HG03196 (cell line): ENCODE data around the gene HLF.

Experiments used
- ATAC-seq: cut with Tn5 transposase; IDR thresholded peaks from one replicate; pipeline ENCODE4 v1.9.1; 2021; ENCODE audit not compliant: unreplicated experiment

HLF gene

DNA sequence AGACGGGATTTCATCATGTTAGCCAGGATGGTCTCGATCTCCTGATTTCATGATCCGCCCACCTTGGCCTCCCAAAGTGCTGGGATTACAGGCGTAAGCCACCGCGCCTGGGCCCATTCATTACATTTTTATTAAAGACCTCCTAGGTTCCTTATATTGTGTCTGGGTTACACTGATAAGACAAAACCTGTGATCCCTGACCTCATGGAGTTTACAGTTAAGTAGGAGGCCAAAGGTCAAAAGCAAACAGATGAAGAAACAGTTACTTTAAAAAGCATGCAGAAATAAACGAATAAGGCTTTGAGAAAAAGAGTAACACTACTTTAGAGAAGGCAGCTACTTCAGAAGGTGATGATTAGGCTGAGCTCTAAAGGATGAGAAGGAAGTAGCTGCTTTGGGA lies 14.9 kb upstream of the HLF start:
- ATAC-seq, result no peak

DNA sequence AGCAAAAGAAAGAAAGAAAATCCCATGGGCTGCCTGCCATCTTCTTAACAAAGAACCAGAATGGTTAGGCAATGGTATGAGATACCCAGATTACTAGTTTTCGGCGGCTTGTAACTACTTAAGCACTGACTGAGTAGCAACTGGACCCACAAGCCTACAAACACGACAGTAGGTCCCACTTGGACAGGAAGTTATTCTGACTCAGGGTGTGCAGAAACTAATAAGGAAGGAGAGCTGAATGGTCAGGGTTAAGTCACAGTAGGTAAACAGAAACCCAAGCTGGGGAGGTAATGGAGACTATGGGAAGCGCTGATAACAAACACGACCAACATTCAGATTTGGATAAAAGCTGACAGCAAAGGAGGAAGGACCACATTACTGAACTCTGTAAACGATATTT lies 10.4 kb upstream of the HLF start:
- ATAC-seq, result no peak

GRCh38 chr17:55258578-55259135 lies 6.1 kb upstream of the HLF start:
- no peak for ATAC-seq

DNA sequence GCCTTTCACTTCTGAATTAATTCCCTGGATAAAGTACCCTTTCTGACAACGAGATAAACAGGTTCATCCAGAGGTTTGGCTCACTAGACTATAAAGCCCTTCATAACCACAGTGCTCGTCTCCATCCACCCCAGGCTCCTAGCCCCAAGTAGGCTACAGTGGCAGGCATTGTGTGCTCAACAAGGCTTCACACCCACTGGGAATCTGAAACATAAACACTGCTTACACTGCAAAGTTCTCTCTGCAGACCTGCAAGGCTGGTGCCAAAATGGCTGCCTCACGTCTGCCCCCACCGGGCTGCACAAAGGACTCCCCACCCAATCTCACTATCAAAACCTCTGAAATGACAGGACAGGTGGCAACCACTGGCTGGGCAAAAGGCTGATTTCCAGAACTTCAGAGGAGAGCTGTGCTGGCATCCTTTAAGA lies 5.1 kb upstream of the HLF start:
- ATAC-seq, result no peak

GRCh38 chr17:55261311-55261710 lies 3.4 kb upstream of the HLF start:
- ATAC-seq, result no peak

- ATAC-seq, result no peak
These were observed 1.0 kb upstream of the HLF start for GRCh38 chr17:55263569-55264277.

DNA sequence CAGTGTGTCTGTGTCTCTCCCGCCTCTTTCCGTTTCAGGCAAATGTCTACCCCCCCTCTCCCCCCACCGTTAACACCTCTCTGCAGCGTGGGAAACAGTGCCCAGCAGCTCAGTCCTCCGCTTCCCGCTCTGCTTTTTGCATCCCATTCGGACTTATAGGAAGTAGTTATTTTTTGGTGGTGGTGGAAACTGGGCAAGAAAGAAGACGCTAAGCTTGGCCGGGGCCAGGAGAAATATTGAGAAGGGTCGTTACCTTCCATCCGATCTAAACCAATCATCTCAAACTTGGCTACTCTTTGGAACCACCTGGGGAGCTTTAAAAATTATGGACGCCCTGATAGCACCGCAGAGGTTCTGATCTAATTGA lies 499 bp upstream of the HLF start:
- no peak for ATAC-seq

- no peak for ATAC-seq
These were observed 706 bp downstream of the HLF start for GRCh38 chr17:55265311-55266021.

DNA sequence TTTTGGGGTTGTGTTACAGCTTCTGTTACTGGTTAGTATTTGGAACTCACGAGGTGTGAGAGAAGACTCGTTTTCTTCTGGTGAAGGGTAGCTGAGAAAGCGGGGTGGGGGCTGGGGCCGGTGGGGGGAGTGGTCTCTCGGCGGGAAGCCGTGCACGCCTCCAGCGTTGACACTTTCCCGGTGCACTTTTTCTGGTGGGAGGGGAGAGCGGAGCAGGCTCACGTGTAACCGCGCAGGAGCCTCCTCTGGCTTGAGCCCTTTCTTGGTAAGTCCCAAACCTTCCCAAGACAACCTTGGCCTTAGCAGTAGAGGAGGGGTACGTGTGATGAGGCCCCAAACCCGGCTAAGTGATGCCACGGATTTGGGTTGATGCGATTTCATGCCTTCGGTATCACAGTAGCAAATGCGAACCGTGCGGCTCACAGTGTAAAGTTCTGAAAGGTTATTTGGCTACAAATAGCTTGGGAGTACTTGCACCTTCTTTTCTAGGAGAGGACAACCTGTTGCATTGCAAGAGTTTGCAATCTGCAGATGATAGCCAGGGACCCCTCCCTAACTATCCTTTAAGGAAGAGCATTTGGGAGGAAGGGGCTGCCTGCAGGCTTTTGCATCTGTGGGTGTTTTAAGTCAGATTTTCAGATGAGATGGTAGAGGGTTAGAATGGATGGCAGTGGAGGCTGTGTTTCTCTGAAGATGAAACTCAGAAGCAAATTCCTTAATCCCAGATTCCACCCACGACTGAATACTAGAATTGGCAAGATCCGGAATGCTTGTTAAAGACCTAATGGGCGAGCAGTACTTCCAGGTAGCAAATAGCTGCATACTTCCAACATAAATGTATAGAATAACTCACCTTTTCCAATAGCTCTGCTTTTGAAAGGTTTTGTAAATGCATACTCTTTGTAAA lies 1.5 kb downstream of the HLF start:
- no peak for ATAC-seq

- ATAC-seq, result no peak
These were observed 2.4 kb downstream of the HLF start for GRCh38 chr17:55266958-55267688.

DNA sequence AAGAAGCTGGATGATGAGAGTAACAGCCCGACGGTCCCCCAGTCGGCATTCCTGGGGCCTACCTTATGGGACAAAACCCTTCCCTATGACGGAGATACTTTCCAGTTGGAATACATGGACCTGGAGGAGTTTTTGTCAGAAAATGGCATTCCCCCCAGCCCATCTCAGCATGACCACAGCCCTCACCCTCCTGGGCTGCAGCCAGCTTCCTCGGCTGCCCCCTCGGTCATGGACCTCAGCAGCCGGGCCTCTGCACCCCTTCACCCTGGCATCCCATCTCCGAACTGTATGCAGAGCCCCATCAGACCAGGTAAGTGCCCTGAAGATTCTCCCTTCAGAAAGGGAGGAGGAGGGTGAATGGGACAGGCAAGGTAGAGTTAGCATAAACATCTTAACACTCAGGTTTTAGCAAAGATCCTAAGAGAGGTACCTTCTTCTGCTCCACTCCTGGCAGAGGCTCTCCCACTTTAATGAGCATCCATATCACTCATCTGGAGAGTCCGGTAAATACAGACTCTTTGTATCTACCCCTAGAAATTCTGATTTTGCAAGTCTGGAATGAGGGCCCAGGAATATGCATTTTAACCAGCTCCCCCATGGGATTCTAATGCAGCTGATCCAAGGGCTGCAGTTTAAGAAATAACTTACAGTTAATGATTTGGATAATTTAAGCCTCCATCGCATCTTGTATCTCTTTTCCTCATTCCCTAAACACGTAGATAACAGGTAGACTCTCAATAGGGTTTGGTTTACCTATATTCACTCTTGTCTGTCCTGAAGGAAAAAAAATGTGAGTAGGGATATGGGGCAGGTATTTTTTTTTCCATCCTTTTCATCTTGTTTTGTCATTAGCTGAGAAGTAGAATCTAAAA lies 3.3 kb downstream of the HLF start:
- no peak for ATAC-seq

DNA sequence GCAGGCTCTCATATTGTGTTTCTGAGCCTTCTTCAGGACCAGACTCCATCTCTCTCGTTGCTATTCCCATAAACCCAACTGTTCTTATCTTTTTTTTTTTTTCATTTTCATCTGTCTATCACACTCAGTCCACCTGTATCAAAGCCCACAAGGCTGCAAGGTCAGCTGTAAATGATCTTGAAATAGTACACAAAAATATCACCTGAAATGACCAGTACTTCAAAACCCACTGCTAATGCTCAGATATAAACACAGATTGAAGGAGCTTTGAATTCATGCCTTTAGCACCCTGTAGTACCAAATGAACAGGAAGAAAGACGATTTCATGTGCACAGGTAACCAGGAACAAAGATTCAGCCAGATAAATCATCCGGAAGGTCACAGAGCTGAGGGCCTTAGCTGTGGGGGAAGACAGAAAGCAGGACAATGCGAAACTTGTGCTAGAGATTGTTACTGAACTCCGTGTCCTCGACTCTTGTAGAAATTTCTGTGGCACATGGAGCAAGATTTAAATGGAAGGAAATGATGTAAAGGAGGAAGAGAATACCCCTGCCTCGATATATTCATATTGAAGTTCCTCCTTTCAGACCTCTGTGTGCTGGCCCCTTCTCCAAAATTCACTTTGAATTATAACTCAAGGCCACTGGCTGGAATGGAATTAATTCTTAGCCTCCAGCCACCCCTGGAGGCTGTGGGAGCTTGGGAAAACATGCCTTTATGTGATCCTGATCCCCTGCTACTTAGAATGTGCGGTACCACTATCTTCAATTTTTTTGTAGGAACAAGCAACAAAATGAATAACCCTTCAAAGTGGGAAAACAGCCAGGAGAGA lies 4.1 kb downstream of the HLF start:
- ATAC-seq, result no peak

DNA sequence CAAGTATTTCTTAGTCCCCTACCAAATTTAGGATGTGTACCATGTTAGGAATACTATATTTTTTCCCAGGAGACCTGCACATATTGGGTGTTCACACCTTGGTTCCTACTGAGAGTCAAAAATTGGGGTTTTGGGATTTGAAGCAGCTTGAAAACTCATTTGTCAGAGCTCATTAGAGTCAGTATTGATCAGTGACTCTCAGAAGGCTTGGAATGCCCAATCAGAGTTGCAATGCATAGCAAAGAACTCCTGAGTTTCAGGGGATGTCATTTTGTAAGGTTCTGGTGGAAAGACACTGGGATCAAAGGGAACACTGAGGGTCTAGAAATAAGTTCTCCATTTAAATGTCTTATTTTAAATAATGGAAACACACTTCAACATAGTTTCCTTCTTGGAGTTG lies 5.1 kb downstream of the HLF start:
- ATAC-seq, result no peak

GRCh38 chr17:55271223-55271571 lies 6.4 kb downstream of the HLF start:
- no peak for ATAC-seq

- ATAC-seq, result no peak
These were observed 7.4 kb downstream of the HLF start for GRCh38 chr17:55271958-55272710.

DNA sequence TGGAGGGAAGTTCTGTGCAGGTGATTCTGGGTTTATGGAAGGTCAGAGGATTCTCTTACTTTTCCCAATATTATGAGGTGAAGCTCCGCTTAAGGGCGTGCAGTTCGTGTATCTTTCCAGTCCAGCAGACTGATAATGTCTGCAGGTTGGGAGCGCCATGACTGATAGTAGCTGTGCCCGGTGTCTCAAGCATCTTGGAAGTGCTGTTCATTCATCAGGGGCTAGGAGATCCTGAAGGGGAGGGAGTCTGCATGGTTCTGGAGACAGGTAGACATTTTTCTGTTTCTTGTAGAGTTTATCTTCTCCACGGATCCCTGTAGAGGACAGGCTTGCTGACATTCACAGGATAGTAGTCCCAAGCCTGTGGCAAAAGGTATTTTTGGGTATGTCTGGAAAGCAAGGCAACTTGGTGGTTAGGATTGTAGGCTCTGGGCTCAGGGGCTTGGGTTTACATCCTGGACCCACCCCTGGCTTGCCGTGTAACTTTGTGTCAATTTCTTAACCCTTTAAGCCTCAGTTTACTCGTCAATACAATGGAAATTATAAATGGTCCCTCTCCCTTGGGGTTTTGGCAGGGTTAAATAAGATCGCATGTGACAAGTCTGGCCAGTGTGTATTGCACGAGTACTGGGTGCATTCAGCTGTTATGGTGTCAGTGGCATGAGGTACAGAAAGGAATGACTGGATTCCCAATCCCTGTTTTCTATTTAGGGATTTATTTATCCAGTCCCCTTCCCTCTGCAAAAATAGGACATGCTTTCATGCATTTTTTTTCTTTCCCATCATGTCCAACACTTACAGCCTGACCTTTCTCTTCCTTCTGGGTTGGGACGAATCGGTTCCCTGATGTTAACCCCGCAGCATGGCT lies 8.2 kb downstream of the HLF start:
- no peak for ATAC-seq

- ATAC-seq, result no peak
These were observed 9.0 kb downstream of the HLF start for GRCh38 chr17:55273579-55274354.
